ENCODE results near the gene ISYNA1.

DNA sequence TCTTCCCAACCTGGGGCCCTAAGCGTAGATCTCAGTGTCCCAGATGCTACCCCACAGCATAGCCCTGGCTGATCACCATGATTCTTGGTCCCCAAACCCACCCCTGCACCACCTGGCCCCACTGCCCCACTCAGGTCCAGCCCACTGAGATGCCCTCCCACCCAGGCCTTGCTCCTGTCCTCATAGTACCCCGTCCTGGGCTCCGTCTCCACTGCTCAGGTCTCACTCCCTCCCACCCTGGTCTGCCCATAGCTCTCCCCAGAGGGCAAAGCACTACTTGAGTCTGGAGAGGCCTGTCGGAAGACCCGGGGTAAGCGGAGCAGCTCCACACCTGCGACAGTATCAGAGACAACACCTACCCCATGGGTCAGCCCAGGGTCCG, 35.8 kb upstream of the ISYNA1 start:
- TF ChIP-seq JUN (IDR thresholded peaks at IDR 0.05) (no peak), ESRRA (IDR thresholded peaks at IDR 0.05; ENCODE audit: borderline replicate concordance, low read length) (no peak), POLR2A (IDR thresholded peaks at IDR 0.05; ENCODE audit: low read length) (no peak), HOXB13 (CRISPR knock-in tag; IDR thresholded peaks at IDR 0.05; ENCODE audit: low read depth) (no peak), EP300 (IDR thresholded peaks at IDR 0.05) (no peak), MAX (IDR thresholded peaks at IDR 0.05) (no peak), CHD4 (IDR thresholded peaks at IDR 0.05; ENCODE audit: borderline replicate concordance) (no peak)
- TF ChIP-seq, protein P1, sequence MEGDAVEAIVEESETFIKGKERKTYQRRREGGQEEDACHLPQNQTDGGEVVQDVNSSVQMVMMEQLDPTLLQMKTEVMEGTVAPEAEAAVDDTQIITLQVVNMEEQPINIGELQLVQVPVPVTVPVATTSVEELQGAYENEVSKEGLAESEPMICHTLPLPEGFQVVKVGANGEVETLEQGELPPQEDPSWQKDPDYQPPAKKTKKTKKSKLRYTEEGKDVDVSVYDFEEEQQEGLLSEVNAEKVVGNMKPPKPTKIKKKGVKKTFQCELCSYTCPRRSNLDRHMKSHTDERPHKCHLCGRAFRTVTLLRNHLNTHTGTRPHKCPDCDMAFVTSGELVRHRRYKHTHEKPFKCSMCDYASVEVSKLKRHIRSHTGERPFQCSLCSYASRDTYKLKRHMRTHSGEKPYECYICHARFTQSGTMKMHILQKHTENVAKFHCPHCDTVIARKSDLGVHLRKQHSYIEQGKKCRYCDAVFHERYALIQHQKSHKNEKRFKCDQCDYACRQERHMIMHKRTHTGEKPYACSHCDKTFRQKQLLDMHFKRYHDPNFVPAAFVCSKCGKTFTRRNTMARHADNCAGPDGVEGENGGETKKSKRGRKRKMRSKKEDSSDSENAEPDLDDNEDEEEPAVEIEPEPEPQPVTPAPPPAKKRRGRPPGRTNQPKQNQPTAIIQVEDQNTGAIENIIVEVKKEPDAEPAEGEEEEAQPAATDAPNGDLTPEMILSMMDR (IDR thresholded peaks at IDR 0.05): no peak
